Activated CD8-positive, alpha-beta T cell treated with anti-CD3 and anti-CD28 coated beads for 36 hours (primary cell): ENCODE measurements around the gene OR13C2. TPM values are rescaled to one million over a fixed set of nuclear protein-coding genes. Genes with fewer than 3 reads are reported as not detected.

Experiments used
- ATAC-seq: fragments of 200-7000 bp; cut with Tn5 transposase; one replicate; pipeline ENCODE4 v1.10.0; 2021; ENCODE audit warnings: mild to moderate bottlenecking, moderate library complexity
- CTCF ChIA-PET: fragments of 350-600 bp; sonication (Branson Sonifier 250); formaldehyde crosslinking; loops from one replicate; lab custom pipeline; 2021; ENCODE audit warnings: antibody characterized with exemption; lab: Charles Lee
- POLR2A ChIA-PET: fragments of 350-600 bp; sonication (Branson Sonifier 250); formaldehyde crosslinking; loops from one replicate; lab custom pipeline; 2021; ENCODE audit warnings: antibody characterized with exemption; lab: Charles Lee
- DNase-seq: peaks from one replicate; pipeline ENCODE4 v3.0.0-alpha.2; 2020
- H3K27ac Mint-ChIP-seq: one replicate; pipeline ENCODE4 v1.8.0; 2021; ENCODE audit warnings: mild to moderate bottlenecking, mixed read lengths
- H3K27me3 Mint-ChIP-seq: one replicate; pipeline ENCODE4 v1.8.0; 2021; ENCODE audit warnings: mixed read lengths
- H3K36me3 Mint-ChIP-seq: one replicate; pipeline ENCODE4 v1.8.0; 2021; ENCODE audit warnings: low read depth, mixed read lengths
- H3K4me1 Mint-ChIP-seq: one replicate; pipeline ENCODE4 v1.8.0; 2021; ENCODE audit warnings: low read depth, mixed read lengths
- H3K4me3 Mint-ChIP-seq: one replicate; pipeline ENCODE4 v1.8.0; 2021; ENCODE audit warnings: mild to moderate bottlenecking, moderate library complexity, mixed read lengths
- H3K9me3 Mint-ChIP-seq: one replicate; pipeline ENCODE4 v1.8.0; 2021; ENCODE audit warnings: mixed read lengths
- intact Hi-C: fragments of 100-400 bp; cut with micrococcal nuclease; formaldehyde crosslinking; loops from one replicate; pipeline ENCODE4 v1.10.0; 2022
- total RNA-seq, 2 experiments: library from RNA; stranded (reverse); gene quantifications; one replicate each; pipeline ENCODE4 v1.2.3, GENCODE V29; 2021
- TF ChIP-seq, protein P1 (sequence below): fragments of 200-600 bp; IDR thresholded peaks from one replicate; pipeline ENCODE4 v1.8.0; 2022; ENCODE audit warnings: antibody characterized with exemption, mild to moderate bottlenecking

The OR13C2 gene
- total RNA-seq, 2 experiments from 2014 or later, result not detected

DNA sequence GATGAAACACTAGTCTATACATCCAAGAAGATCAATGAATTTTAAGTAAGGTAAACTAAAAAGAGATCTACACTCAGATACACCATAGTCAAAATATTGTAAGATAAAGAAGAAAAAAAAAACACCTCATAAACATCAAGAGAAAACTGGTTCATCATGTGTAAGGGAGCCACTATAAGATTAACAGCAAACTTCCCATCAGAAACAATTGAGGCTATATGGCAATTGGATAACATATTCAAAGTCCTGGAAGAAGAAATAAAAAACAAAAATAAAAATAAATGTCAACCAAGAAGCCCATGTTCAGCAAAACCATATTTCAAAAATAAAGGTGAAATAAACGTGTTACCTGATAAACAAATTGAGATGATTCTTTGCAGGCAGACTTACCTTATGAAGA, 32.8 kb downstream of the OR13C2 start:
- CTCF ChIA-PET, result no interaction called here
- POLR2A ChIA-PET, result no interaction called here
- TF ChIP-seq, protein P1, sequence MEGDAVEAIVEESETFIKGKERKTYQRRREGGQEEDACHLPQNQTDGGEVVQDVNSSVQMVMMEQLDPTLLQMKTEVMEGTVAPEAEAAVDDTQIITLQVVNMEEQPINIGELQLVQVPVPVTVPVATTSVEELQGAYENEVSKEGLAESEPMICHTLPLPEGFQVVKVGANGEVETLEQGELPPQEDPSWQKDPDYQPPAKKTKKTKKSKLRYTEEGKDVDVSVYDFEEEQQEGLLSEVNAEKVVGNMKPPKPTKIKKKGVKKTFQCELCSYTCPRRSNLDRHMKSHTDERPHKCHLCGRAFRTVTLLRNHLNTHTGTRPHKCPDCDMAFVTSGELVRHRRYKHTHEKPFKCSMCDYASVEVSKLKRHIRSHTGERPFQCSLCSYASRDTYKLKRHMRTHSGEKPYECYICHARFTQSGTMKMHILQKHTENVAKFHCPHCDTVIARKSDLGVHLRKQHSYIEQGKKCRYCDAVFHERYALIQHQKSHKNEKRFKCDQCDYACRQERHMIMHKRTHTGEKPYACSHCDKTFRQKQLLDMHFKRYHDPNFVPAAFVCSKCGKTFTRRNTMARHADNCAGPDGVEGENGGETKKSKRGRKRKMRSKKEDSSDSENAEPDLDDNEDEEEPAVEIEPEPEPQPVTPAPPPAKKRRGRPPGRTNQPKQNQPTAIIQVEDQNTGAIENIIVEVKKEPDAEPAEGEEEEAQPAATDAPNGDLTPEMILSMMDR, result no peak
- DNase-seq (no peak), ATAC-seq (no peak)
- Mint-ChIP-seq H3K36me3 (no peaks in the 10 kb centered on the region), H3K27ac (no peak overlapping the region), H3K4me3 (no peak overlapping the region), H3K4me1 (no peaks in the 10 kb centered on the region), H3K27me3 (no peaks in the 10 kb centered on the region), H3K9me3 (peaks cover 8% of the 10 kb centered on the region)
- intact Hi-C loops, result no loop called here

DNA sequence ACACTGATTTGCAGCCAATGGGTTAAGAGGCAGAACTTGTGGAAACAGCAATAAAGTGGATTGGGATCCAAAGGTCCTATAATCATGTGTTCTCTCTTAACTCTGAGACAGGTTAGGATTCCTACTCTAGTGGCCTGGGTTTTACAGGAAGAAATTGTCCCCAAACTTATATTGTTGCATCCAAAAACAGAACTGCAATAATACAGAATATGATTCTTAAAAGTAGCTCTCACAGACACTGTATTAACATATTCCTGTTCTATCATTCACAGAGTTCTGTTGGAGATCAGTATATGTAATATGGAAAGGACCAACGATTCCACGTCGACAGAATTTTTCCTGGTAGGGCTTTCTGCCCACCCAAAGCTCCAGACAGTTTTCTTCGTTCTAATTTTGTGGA, 36.6 kb downstream of the OR13C2 start, which contains the start of gene OR13C8:
Gene OR13C8, plus strand, starts transcription at position 301 of the 400 bp plus-strand sequence. Its CDS starts 0 bp downstream, at position 301.
- no peaks in the 10 kb centered on the region for H3K27me3 Mint-ChIP-seq
- H3K4me3 Mint-ChIP-seq, result no peak within 1 kb of the TSS
- CTCF ChIA-PET, result no interaction called here

DNA sequence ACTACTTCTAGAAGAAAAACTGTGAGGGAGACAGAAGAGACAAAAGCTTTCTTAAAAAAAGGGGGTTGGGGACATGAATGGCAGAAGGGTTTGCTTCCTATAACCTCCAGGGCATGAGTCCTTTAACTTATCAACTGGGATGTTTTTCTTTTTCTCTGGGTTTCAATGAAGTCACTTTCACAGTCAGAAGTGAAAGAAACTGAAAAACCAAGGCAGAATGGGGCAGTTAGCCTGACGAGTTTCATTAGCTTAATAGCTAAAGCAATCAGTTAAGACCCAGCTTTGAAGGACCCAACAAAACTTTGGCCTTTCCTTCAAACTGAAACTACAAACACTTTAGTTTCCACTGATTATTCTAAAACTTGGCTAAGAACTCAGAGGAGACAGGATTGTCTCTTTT, 41.1 kb downstream of the OR13C2 start:
- H3K9me3 Mint-ChIP-seq, result no peaks in the 10 kb centered on the region
- TF ChIP-seq, protein P1, result no peak
- H3K4me1 Mint-ChIP-seq, result no peaks in the 10 kb centered on the region
- no peaks in the 10 kb centered on the region for H3K27me3 Mint-ChIP-seq
- CTCF ChIA-PET, result interaction anchor here (0.8 kb wide), 1 partner anchor 32 kb away, joined by 4 read pairs; no protein-coding TSS in a partner anchor
- H3K4me3 Mint-ChIP-seq, result no peak overlapping the region
- H3K27ac Mint-ChIP-seq, result no peak overlapping the region
- H3K36me3 Mint-ChIP-seq, result no peaks in the 10 kb centered on the region
- DNase-seq (no peak), ATAC-seq (no peak)
- intact Hi-C loops, result no loop called here
- POLR2A ChIA-PET, result no interaction called here

More for the DNA sequence above, 36.6 kb downstream of the OR13C2 start, which contains the start of gene OR13C8:
- ATAC-seq (no peak), DNase-seq (no peak)
- H3K36me3 Mint-ChIP-seq, result no peaks in the 10 kb centered on the region
- no peak within 1 kb of the TSS for H3K27ac Mint-ChIP-seq
- POLR2A ChIA-PET, result no interaction called here
- H3K4me1 Mint-ChIP-seq, result no peaks in the 10 kb centered on the region
- intact Hi-C loops, result no loop called here
- H3K9me3 Mint-ChIP-seq, result peaks cover 8% of the 10 kb centered on the region
- TF ChIP-seq, protein P1, result no peak

DNA sequence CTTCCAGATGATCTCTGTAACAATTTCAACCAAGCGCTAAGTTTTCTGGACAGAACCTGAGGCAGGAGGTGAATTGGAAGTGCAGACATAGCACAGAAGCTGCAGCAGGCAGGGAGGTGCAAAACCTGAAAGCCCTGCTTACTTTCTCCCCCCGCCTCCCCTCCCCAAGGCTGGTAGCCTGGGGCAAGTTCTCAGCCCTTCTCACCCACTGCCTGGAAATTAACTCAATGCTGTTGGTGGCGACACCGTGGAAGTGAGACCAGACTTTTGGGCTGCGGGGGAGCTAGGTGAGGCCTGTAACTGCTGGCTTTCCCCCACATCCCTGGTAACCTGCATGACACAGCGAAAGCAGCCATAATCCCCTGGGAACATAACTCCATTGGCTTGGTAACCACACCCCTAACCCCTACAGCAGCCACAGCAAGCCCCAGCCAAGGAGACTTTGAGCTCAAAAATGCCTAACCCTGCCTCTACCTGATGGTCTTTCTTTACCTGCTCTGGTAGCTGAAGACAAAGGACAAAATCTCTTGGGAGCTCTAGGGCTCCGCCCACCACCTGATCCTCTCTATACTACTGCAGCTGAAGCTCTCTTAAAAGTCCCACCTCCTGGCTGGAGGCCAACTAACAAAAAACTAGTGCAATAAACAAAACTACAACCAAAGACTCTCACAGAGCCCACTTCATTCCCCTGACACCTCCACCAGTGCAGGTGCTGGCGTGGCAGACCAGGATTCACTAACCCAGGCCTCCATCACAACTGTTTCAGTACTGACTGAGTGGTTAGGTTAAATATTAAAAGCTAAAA, 48.4 kb downstream of the OR13C2 start:
- TF ChIP-seq, protein P1, result no peak
- CTCF ChIA-PET, result no interaction called here
- ATAC-seq (no peak), DNase-seq (no peak)
- H3K9me3 Mint-ChIP-seq, result peaks cover 1% of the 10 kb centered on the region
- H3K4me3 Mint-ChIP-seq, result no peak overlapping the region
- H3K4me1 Mint-ChIP-seq, result no peaks in the 10 kb centered on the region
- POLR2A ChIA-PET, result no interaction called here
- intact Hi-C loops, result no loop called here
- no peak overlapping the region for H3K27ac Mint-ChIP-seq
- H3K36me3 Mint-ChIP-seq, result no peaks in the 10 kb centered on the region
- H3K27me3 Mint-ChIP-seq, result no peaks in the 10 kb centered on the region

DNA sequence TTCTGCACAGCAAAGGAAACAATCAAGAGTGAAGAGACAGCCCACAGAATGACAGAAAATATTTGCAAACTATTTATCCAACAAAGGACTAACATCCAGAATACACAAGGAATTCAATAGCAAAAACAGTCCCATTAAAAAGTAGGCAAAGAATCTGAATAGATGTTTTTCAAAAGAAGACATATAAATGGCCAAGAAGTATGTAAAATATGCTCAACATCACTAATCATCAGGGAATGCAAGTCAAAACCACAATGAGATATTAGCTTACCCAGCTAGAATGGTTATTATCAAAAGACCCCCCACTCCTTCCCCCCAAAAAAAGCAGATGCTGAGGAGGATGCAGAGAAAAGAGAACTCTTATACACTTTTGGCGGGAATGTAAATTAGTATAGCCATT, 49.9 kb downstream of the OR13C2 start:
- Mint-ChIP-seq H3K36me3 (no peaks in the 10 kb centered on the region), H3K27ac (no peak overlapping the region), H3K4me3 (no peak overlapping the region), H3K27me3 (no peaks in the 10 kb centered on the region), H3K9me3 (peaks cover 1% of the 10 kb centered on the region), H3K4me1 (no peaks in the 10 kb centered on the region)
- ChIA-PET POLR2A (no interaction called here), CTCF (no interaction called here)
- TF ChIP-seq, protein P1, result no peak
- DNase-seq (no peak), ATAC-seq (no peak)
- intact Hi-C loops, result no loop called here
